MCF 10A (cell line): ENCODE measurements around the gene GABRA6. TPM values are rescaled to one million over a fixed set of nuclear protein-coding genes. Genes with fewer than 3 reads are reported as not detected.

Experiments
- BruUV-seq: library from RNA; stranded (reverse); fragments of 400-500 nt; replicated peaks from 2 replicates; lab custom pipeline; 2021; lab: Mats Ljungman, UMichigan
- CTCF ChIA-PET: fragments of 300-600 bp; sonication (Branson Sonifier 250); formaldehyde crosslinking; extraction: SDS; loops from one replicate; lab custom pipeline; 2021; ENCODE audit warnings: antibody characterized with exemption, inconsistent platforms; lab: Yijun Ruan, JAX
- POLR2A ChIA-PET: fragments of 300-600, 350-650 bp; sonication (Branson Sonifier 250); formaldehyde crosslinking; extraction: SDS; loops from one replicate; lab custom pipeline; 2020; ENCODE audit warnings: antibody characterized with exemption, inconsistent platforms; lab: Yijun Ruan, JAX
- DNase-seq: peaks from one replicate; pipeline ENCODE4 v3.0.0-alpha.2; 2018; ENCODE audit not compliant: unreplicated experiment
- H3K27ac Mint-ChIP-seq: one replicate; pipeline ENCODE4 v1.8.0; 2022; ENCODE audit warnings: mild to moderate bottlenecking, low read depth, mixed read lengths; ENCODE audit not compliant: unreplicated experiment
- H3K27me3 Mint-ChIP-seq: one replicate; pipeline ENCODE4 v1.8.0; 2022; ENCODE audit warnings: mixed read lengths; ENCODE audit not compliant: insufficient read depth, unreplicated experiment
- H3K36me3 Mint-ChIP-seq: one replicate; pipeline ENCODE4 v1.8.0; 2022; ENCODE audit warnings: mild to moderate bottlenecking, moderate library complexity, mixed read lengths; ENCODE audit not compliant: insufficient read depth, unreplicated experiment
- H3K4me1 Mint-ChIP-seq: one replicate; pipeline ENCODE4 v1.8.0; 2022; ENCODE audit warnings: mixed read lengths; ENCODE audit not compliant: insufficient read depth, unreplicated experiment
- H3K4me3 Mint-ChIP-seq: one replicate; pipeline ENCODE4 v1.8.0; 2022; ENCODE audit warnings: mild to moderate bottlenecking, moderate library complexity, mixed read lengths; ENCODE audit not compliant: unreplicated experiment
- H3K9me3 Mint-ChIP-seq: one replicate; pipeline ENCODE4 v1.8.0; 2022; ENCODE audit warnings: mixed read lengths; ENCODE audit not compliant: unreplicated experiment
- intact Hi-C: fragments of 100-400 bp; cut with micrococcal nuclease; formaldehyde crosslinking; loops from 2 replicates; pipeline ENCODE4 v1.14.1; 2022
- total RNA-seq: library from RNA; stranded (reverse); gene quantifications from 2 replicates; pipeline ENCODE4 v1.2.3, GENCODE V29; 2022
- TF ChIP-seq, protein P1 (sequence below): fragments of 200-600 bp; IDR thresholded peaks from one replicate; pipeline ENCODE4 v1.8.0; 2022; ENCODE audit warnings: antibody characterized with exemption, mild to moderate bottlenecking; ENCODE audit not compliant: unreplicated experiment

The GABRA6 gene
- total RNA-seq, 1 experiment from 2014 or later = not detected

DNA sequence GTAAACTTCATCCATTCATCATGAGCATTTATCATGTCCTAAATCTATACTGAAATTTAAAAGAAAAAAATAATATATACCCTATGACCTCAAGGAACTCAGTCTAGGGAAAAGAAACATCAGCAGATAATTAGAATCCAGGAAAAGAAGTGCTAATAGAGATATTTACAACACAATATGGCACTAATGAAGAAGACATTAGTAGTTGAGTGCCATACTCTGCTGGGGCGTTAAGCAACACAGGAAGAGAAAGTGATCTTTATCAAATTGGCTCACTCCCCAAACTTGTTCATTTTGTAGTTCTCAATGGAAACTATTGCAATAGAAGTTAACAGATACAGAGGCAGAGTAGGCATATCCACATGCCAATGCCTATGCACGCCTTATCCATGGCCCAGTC is 27.5 kb downstream of the GABRA6 start:
- ChIA-PET POLR2A (no interaction called here), CTCF (interaction anchor here (0.7 kb wide), 1 partner anchor 802 kb away, joined by 4 read pairs; no protein-coding TSS in a partner anchor)
- Mint-ChIP-seq H3K36me3 (no peaks in the 10 kb centered on the region), H3K27ac (no peak overlapping the region), H3K4me3 (no peak overlapping the region), H3K27me3 (peaks cover 26% of the 10 kb centered on the region), H3K9me3 (no peaks in the 10 kb centered on the region), H3K4me1 (no peaks in the 10 kb centered on the region)
- intact Hi-C loops = no loop called here
- no TSS peak for BruUV-seq
- TF ChIP-seq, protein P1, sequence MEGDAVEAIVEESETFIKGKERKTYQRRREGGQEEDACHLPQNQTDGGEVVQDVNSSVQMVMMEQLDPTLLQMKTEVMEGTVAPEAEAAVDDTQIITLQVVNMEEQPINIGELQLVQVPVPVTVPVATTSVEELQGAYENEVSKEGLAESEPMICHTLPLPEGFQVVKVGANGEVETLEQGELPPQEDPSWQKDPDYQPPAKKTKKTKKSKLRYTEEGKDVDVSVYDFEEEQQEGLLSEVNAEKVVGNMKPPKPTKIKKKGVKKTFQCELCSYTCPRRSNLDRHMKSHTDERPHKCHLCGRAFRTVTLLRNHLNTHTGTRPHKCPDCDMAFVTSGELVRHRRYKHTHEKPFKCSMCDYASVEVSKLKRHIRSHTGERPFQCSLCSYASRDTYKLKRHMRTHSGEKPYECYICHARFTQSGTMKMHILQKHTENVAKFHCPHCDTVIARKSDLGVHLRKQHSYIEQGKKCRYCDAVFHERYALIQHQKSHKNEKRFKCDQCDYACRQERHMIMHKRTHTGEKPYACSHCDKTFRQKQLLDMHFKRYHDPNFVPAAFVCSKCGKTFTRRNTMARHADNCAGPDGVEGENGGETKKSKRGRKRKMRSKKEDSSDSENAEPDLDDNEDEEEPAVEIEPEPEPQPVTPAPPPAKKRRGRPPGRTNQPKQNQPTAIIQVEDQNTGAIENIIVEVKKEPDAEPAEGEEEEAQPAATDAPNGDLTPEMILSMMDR = no peak
- DNase-seq = no peak

GRCh38 chr5:161719157-161719556 is 33.6 kb downstream of the GABRA6 start:
- DNase-seq = no peak
- Mint-ChIP-seq H3K27ac (no peak overlapping the region), H3K4me1 (no peaks in the 10 kb centered on the region), H3K27me3 (peaks cover 71% of the 10 kb centered on the region), H3K9me3 (no peaks in the 10 kb centered on the region), H3K36me3 (no peaks in the 10 kb centered on the region), H3K4me3 (no peak overlapping the region)
- POLR2A ChIA-PET = no interaction called here
- TF ChIP-seq, protein P1 = no peak
- intact Hi-C loops = no loop called here
- no TSS peak for BruUV-seq
- CTCF ChIA-PET = no interaction called here

DNA sequence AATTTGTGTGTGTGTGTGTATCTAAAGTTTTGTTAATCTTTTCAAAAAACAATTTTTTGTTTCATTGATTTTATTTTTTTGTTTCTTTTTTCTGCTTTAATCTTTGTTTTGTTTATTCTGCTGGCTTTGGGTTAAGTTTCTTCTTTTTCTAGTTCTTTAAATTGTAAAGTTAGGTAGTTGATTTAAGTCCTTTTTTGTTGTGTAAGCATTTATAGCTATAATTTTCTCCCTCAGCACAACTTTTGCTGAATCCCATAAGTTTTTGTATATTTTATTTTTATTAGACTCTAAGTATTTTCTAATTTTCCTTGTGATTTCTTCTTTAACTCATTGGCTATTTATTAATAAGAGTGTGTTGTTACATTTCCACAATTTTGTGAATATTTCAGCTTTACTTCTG is 34.9 kb downstream of the GABRA6 start:
- no peaks in the 10 kb centered on the region for H3K36me3 Mint-ChIP-seq

DNA sequence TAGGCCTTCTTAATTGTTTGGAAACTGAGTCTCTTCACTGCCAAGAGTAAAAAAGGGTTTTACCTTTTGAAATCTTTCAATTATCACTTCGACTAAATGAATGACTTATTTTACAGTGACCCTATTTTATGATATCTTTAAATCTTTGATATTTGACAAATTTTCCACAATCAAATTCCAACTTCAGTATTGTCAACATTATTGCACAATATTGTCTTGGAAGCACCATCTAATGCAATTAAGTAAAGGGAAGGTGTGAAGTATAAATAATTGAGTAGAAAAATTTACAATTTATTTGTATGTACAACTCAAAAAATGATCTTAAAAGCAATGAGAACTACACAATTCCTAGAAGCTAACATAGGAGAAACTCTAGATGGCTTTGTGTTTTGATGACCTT is 49.2 kb downstream of the GABRA6 start:
- no peak overlapping the region for H3K27ac Mint-ChIP-seq
- no peaks in the 10 kb centered on the region for H3K4me1 Mint-ChIP-seq
- peaks cover 46% of the 10 kb centered on the region for H3K27me3 Mint-ChIP-seq
- no peak overlapping the region for H3K4me3 Mint-ChIP-seq
- intact Hi-C loops = no loop called here
- H3K9me3 Mint-ChIP-seq = no peaks in the 10 kb centered on the region
- TF ChIP-seq, protein P1 = no peak
- ChIA-PET CTCF (no interaction called here), POLR2A (interaction anchor here (0.6 kb wide), 1 partner anchor 11 kb away, joined by 3 read pairs; no protein-coding TSS in a partner anchor)
- BruUV-seq = no TSS peak
- peaks cover 7% of the 10 kb centered on the region for H3K36me3 Mint-ChIP-seq
- no peak for DNase-seq

More for the DNA sequence above, 34.9 kb downstream of the GABRA6 start:
- TF ChIP-seq, protein P1 = no peak
- ChIA-PET POLR2A (interaction anchor here (0.5 to 0.7 kb wide), 2 partner anchors 24 to 727 kb away, joined by 3 to 4 read pairs; no protein-coding TSS in a partner anchor), CTCF (interaction anchor here (1.0 kb wide), 1 partner anchor 19 kb away, joined by 3 read pairs; no protein-coding TSS in a partner anchor)
- BruUV-seq = no TSS peak
- intact Hi-C loops = no loop called here
- Mint-ChIP-seq H3K27ac (no peak overlapping the region), H3K27me3 (peaks cover 71% of the 10 kb centered on the region), H3K4me3 (no peak overlapping the region), H3K4me1 (no peaks in the 10 kb centered on the region), H3K9me3 (no peaks in the 10 kb centered on the region)
- no peak for DNase-seq
